Keratinocyte (primary cell): Measurements from ENCODE around the gene BUB1.
"Not testable (repeated sequence)": the region's sequence is repeated elsewhere in the genome, so short reads cannot be mapped to it uniquely, and the experiment has no call there.

Experiments used
- EZH2 ChIP-seq: IDR thresholded peaks from one replicate; pipeline ENCODE4 v1.6.1; 2012; ENCODE audit warnings: inconsistent platforms, mild to moderate bottlenecking, low read length, moderate library complexity
- TF ChIP-seq, protein P1 (sequence below), 3 experiments: IDR thresholded peaks in 1 of 3; conservative IDR thresholded peaks in 1 of 3; optimal IDR thresholded peaks in 1 of 3; 2 replicates in 2 of 3; 3 replicates in 1 of 3; pipeline versions ENCODE3 to v1.5.1; 2011; ENCODE audit warnings: low read length in 3 of 3, mild to moderate bottlenecking in 3 of 3, moderate library complexity in 2 of 3, control low read depth in 1 of 3, inconsistent platforms in 1 of 3; ENCODE audit not compliant: insufficient read depth in 2 of 3; ENCODE audit errors: extremely low read depth in 1 of 3

DNA sequence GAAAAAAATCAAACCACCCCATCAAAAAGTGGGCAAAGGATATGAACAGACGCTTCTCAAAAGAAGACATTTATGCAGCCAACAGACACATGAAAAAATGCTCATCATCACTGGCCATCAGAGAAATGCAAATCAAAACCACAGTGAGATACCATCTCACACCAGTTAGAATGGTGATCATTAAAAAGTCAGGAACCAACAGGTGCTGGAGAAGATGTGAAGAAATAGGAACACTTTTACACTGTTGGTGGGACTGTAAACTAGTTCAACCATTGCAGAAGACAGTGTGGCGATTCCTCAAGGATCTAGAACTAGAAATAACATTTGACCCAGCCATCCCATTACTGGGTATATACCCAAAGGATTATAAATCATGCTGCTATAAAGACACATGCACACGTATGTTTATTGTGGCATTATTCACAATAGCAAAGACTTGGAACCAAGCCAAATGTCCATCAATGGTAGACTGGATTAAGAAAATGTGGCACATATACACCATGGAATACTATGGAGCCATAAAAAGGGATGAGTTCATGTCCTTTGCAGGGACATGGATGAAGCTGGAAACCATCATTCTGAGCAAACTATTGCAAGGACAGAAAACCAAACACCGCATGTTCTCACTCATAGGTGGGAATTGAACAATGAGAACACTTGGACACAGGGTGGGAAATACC is 41.8 kb downstream of the BUB1 start:
- TF ChIP-seq, protein P1, sequence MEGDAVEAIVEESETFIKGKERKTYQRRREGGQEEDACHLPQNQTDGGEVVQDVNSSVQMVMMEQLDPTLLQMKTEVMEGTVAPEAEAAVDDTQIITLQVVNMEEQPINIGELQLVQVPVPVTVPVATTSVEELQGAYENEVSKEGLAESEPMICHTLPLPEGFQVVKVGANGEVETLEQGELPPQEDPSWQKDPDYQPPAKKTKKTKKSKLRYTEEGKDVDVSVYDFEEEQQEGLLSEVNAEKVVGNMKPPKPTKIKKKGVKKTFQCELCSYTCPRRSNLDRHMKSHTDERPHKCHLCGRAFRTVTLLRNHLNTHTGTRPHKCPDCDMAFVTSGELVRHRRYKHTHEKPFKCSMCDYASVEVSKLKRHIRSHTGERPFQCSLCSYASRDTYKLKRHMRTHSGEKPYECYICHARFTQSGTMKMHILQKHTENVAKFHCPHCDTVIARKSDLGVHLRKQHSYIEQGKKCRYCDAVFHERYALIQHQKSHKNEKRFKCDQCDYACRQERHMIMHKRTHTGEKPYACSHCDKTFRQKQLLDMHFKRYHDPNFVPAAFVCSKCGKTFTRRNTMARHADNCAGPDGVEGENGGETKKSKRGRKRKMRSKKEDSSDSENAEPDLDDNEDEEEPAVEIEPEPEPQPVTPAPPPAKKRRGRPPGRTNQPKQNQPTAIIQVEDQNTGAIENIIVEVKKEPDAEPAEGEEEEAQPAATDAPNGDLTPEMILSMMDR (optimal IDR thresholded peaks at IDR 0.05 in 1 of 3, IDR thresholded peaks at IDR 0.05 in 1 of 3, conservative IDR thresholded peaks at IDR 0.05 in 1 of 3; ENCODE audit: extremely low read depth in 1 of 3, insufficient read depth in 2 of 3, low read length in 3 of 3): not testable (repeated sequence)
- TF ChIP-seq EZH2: not testable (repeated sequence)
